Left lung (tissue), 8 donors: ENCODE data around the gene TOMM22. TPM values are rescaled to one million over a fixed set of nuclear protein-coding genes. Genes with fewer than 3 reads are reported as not detected.

Source experiments
- polyA plus RNA-seq, 6 donors: library from polyadenylated mRNA; unstranded; fragments of 120-200 nt; gene quantifications; one replicate each; pipeline ENCODE4 v1.2.1, GENCODE V29; 2013; ENCODE audit not compliant: insufficient read length in 6 of 6
- total RNA-seq, 2 donors: library from RNA; stranded (reverse); fragmentation: NEBNext Ultra II Directional; extraction: Animal tissue kit (Norgen Biotek cat#: 25700); gene quantifications; one replicate each; pipeline ENCODE4 v1.2.1, GENCODE V29; 2021
- donor health status: DM: no; HTN: yes; CAD: no.
- donor health status: DM: no; HTN: no; CAD: no.

Gene TOMM22
- total and polyA plus RNA-seq, 8 donors: 54.3 to 91.3 (median 79.6) TPM

Other genes starting within 250 kb of the TOMM22 start
- not detected for gene KCNJ4, start 226.8 kb upstream of the TOMM22 start, total RNA-seq
- gene KCNJ4, start 226.8 kb upstream of the TOMM22 start, polyA plus RNA-seq: under 1 TPM in 2 of 6 donors, not detected in 4; 0.07 TPM
- 10 to 100 TPM; 25.9 to 53.8 TPM for gene KDELR3, start 213.9 kb upstream of the TOMM22 start, total RNA-seq
- gene KDELR3, start 213.9 kb upstream of the TOMM22 start, polyA plus RNA-seq: 1 to 10 TPM; 5.5 to 8.5 (median 7.5) TPM
- 100 to 1,000 TPM; 384 to 410 TPM for gene DDX17, start 175.6 kb upstream of the TOMM22 start, total RNA-seq
- gene DDX17, start 175.6 kb upstream of the TOMM22 start, polyA plus RNA-seq: 100 to 1,000 TPM; 751 to 895 (median 809) TPM
- gene DMC1, start 111.8 kb upstream of the TOMM22 start, total RNA-seq: 1 to 10 TPM; 1.6 to 2.1 TPM
- 1 to 10 TPM; 2.7 to 5.8 (median 4.3) TPM for gene DMC1, start 111.8 kb upstream of the TOMM22 start, polyA plus RNA-seq
- 1 to 10 TPM; 1.5 to 3.1 TPM for gene FAM227A, start 25.6 kb upstream of the TOMM22 start, total RNA-seq
- 1 to 10 TPM; 3.7 to 8.8 (median 6.2) TPM for gene FAM227A, start 25.6 kb upstream of the TOMM22 start, polyA plus RNA-seq
- 10 to 100 TPM; 24.4 to 36.0 TPM for gene CBY1, start 25.3 kb upstream of the TOMM22 start, total RNA-seq
- 10 to 100 TPM; 45.3 to 56.6 (median 53.7) TPM for gene CBY1, start 25.3 kb upstream of the TOMM22 start, polyA plus RNA-seq
- gene JOSD1, start 19.0 kb downstream of the TOMM22 start, total RNA-seq: 10 to 100 TPM; 55.6 to 57.3 TPM
- 10 to 100 TPM; 46.2 to 55.4 (median 49.9) TPM for gene JOSD1, start 19.0 kb downstream of the TOMM22 start, polyA plus RNA-seq
- gene GTPBP1, start 24.0 kb downstream of the TOMM22 start, total RNA-seq: 10 to 100 TPM; 45.7 to 51.0 TPM
- 10 to 100 TPM; 42.3 to 48.9 (median 46.3) TPM for gene GTPBP1, start 24.0 kb downstream of the TOMM22 start, polyA plus RNA-seq
- 100 to 1,000 TPM in 1 of 2 donors, 10 to 100 TPM in 1; 99.3 to 174 TPM for gene SUN2, start 74.0 kb downstream of the TOMM22 start, total RNA-seq
- 10 to 100 TPM; 58.1 to 74.5 (median 66.8) TPM for gene SUN2, start 74.0 kb downstream of the TOMM22 start, polyA plus RNA-seq
- gene DNAL4, start 112.2 kb downstream of the TOMM22 start, total RNA-seq: 10 to 100 TPM; 16.3 to 21.5 TPM
- gene DNAL4, start 112.2 kb downstream of the TOMM22 start, polyA plus RNA-seq: 10 to 100 TPM; 32.7 to 36.4 (median 34.9) TPM
- 1 to 10 TPM; 4.5 to 5.3 TPM for gene NPTXR, start 162.1 kb downstream of the TOMM22 start, total RNA-seq
- gene NPTXR, start 162.1 kb downstream of the TOMM22 start, polyA plus RNA-seq: 10 to 100 TPM in 3 of 6 donors, 1 to 10 TPM in 3; 7.0 to 13.3 (median 10.0) TPM
- 10 to 100 TPM; 63.0 to 80.0 TPM for gene CBX6, start 190.3 kb downstream of the TOMM22 start, total RNA-seq
- 10 to 100 TPM; 22.0 to 46.3 (median 40.6) TPM for gene CBX6, start 190.3 kb downstream of the TOMM22 start, polyA plus RNA-seq